Mesenchymal stem cell (in vitro differentiated cells and primary cell): ENCODE results near the gene TRIM25.

ENCODE experiments used
- DNase-seq: peaks from one replicate; pipeline ENCODE4 v3.0.0-alpha.2; 2013
- H2AFZ ChIP-seq: one replicate; pipeline ENCODE4 v1.6.1; 2013; ENCODE audit warnings: low read depth, mild to moderate bottlenecking, control low read depth, inconsistent platforms, low read length, moderate library complexity
- H2AK5ac ChIP-seq: 2 replicates; pipeline ENCODE4 v1.6.1; 2013; ENCODE audit warnings: low read length, moderate library complexity, mild to moderate bottlenecking, inconsistent platforms; ENCODE audit not compliant: severe bottlenecking
- H2BK120ac ChIP-seq: one replicate; pipeline ENCODE4 v1.6.1; 2013; ENCODE audit warnings: low read depth, mild to moderate bottlenecking, inconsistent platforms, low read length, moderate library complexity
- H2BK12ac ChIP-seq, 2 experiments: one replicate each; pipeline ENCODE4 v1.6.1; 2013; ENCODE audit warnings: inconsistent platforms in 2 of 2, low read length in 2 of 2, mild to moderate bottlenecking in 2 of 2, moderate library complexity in 2 of 2, control low read depth in 1 of 2
- H2BK15ac ChIP-seq: one replicate; pipeline ENCODE4 v1.6.1; 2013; ENCODE audit warnings: mild to moderate bottlenecking, low read depth, inconsistent platforms; ENCODE audit not compliant: poor library complexity, severe bottlenecking
- H2BK5ac ChIP-seq: 2 replicates; pipeline ENCODE4 v1.6.1; 2013; ENCODE audit warnings: low read depth, mild to moderate bottlenecking, low read length, control low read depth, inconsistent platforms; ENCODE audit not compliant: poor library complexity, severe bottlenecking
- H3K14ac ChIP-seq, 2 experiments: one replicate each; pipeline ENCODE4 v1.6.1; 2013; ENCODE audit warnings: inconsistent platforms in 2 of 2, low read length in 2 of 2, control low read depth in 1 of 2, mild to moderate bottlenecking in 1 of 2, moderate library complexity in 1 of 2
- H3K18ac ChIP-seq, 2 experiments: one replicate each; pipeline ENCODE4 v1.6.1; 2013; ENCODE audit warnings: inconsistent platforms in 2 of 2, low read length in 2 of 2, control low read depth in 1 of 2, low read depth in 1 of 2, mild to moderate bottlenecking in 1 of 2
- H3K23ac ChIP-seq, 2 experiments: one replicate each; pipeline ENCODE4 v1.6.1; 2013; ENCODE audit warnings: inconsistent platforms in 2 of 2, low read length in 2 of 2, mild to moderate bottlenecking in 2 of 2, moderate library complexity in 2 of 2, control low read depth in 1 of 2
- H3K27ac ChIP-seq: 2 replicates; pipeline ENCODE4 v1.5.1; 2013; ENCODE audit warnings: mild to moderate bottlenecking, moderate library complexity, low read length, control low read depth, inconsistent platforms; ENCODE audit not compliant: poor library complexity, severe bottlenecking
- H3K27me3 ChIP-seq, 2 experiments: 2 replicates each; pipeline versions ENCODE4 v1.6.1 to v1.7.0; 2013; ENCODE audit warnings: low read length in 2 of 2, mild to moderate bottlenecking in 2 of 2, moderate library complexity in 2 of 2, control low read depth in 1 of 2, inconsistent platforms in 1 of 2; ENCODE audit not compliant: control insufficient read depth in 1 of 2, insufficient read depth in 1 of 2
- H3K36me3 ChIP-seq, 2 experiments: 2 replicates each; pipeline versions ENCODE4 v1.6.1 to v1.7.0; 2013; ENCODE audit warnings: low read length in 2 of 2, control low read depth in 1 of 2, inconsistent platforms in 1 of 2, low read depth in 1 of 2, mild to moderate bottlenecking in 1 of 2; ENCODE audit not compliant: insufficient read depth in 2 of 2, control insufficient read depth in 1 of 2
- H3K4ac ChIP-seq, 2 experiments: one replicate each; pipeline ENCODE4 v1.6.1; 2013; ENCODE audit warnings: inconsistent platforms in 2 of 2, low read length in 2 of 2, mild to moderate bottlenecking in 2 of 2, moderate library complexity in 2 of 2, control low read depth in 1 of 2, low read depth in 1 of 2
- H3K4me1 ChIP-seq: 2 replicates; pipeline ENCODE4 v1.6.1; 2013; ENCODE audit warnings: low read depth, low read length, control low read depth; ENCODE audit not compliant: control insufficient read depth, insufficient read depth
- H3K4me2 ChIP-seq: 2 replicates; pipeline ENCODE4 v1.6.1; 2013; ENCODE audit warnings: low read length, mild to moderate bottlenecking, inconsistent platforms; ENCODE audit not compliant: poor library complexity, severe bottlenecking
- H3K4me3 ChIP-seq, 2 experiments: 2 replicates each; pipeline versions ENCODE4 v1.5.1 to v1.7.0; 2013; ENCODE audit warnings: low read length in 2 of 2, mild to moderate bottlenecking in 2 of 2, control low read depth in 1 of 2, low read depth in 1 of 2; ENCODE audit not compliant: insufficient read depth in 1 of 2
- H3K79me1 ChIP-seq: replicated peaks from 2 replicates; pipeline ENCODE4 v1.6.1; 2013; ENCODE audit warnings: mild to moderate bottlenecking, control low read depth, low read length, inconsistent platforms; ENCODE audit not compliant: poor library complexity, severe bottlenecking
- H3K9ac ChIP-seq: 2 replicates; pipeline ENCODE4 v1.7.0; 2013; ENCODE audit warnings: mild to moderate bottlenecking, low read length, moderate library complexity
- H3K9me3 ChIP-seq: 2 replicates; pipeline ENCODE4 v1.7.0; 2013; ENCODE audit warnings: mild to moderate bottlenecking, low read length; ENCODE audit not compliant: control insufficient read depth
- H4K8ac ChIP-seq: one replicate; pipeline ENCODE4 v1.6.1; 2013; ENCODE audit warnings: inconsistent platforms, mild to moderate bottlenecking, low read length, moderate library complexity
- H4K91ac ChIP-seq: one replicate; pipeline ENCODE4 v1.6.1; 2013; ENCODE audit warnings: mild to moderate bottlenecking, low read length, inconsistent platforms
- WGBS: methylation state at CpG from one replicate; pipeline ENCODE4 v1.1.7; 2013; ENCODE audit warnings: mixed read lengths; 5-methylcytosine and 5-hydroxymethylcytosine counted together

TRIM25 gene

GRCh38 chr17:56936697-56937322 is 23.0 kb upstream of the TRIM25 start:
- no peak overlapping the region for H2BK12ac ChIP-seq
- no peak overlapping the region for H2AFZ ChIP-seq
- WGBS: 95% methylated on average over 6 of the region's 6 CpGs

GRCh38 chr17:56935461-56935860 is 21.6 kb upstream of the TRIM25 start:
- H2AK5ac ChIP-seq: no peak overlapping the region
- H3K79me1 ChIP-seq: peaks cover 11% of the 10 kb centered on the region
- no peak overlapping the region for H2BK15ac ChIP-seq
- no peak overlapping the region for H2AFZ ChIP-seq
- no peak overlapping the region for H2BK120ac ChIP-seq
- H3K9ac ChIP-seq: no peak overlapping the region
- no peaks in the 10 kb centered on the region for H3K4me1 ChIP-seq
- WGBS: 91% methylated on average over 3 of the region's 3 CpGs
- H3K27me3 ChIP-seq: no peaks in the 10 kb centered on the region
- H3K36me3 ChIP-seq: peaks cover 20 to 47% of the 10 kb centered on the region in 2 experiments
- H3K9me3 ChIP-seq: peaks cover 7% of the 10 kb centered on the region
- no peak overlapping the region for H2BK12ac ChIP-seq
- no peak for DNase-seq
- H3K14ac ChIP-seq: no peak overlapping the region
- no peak overlapping the region for H3K4ac ChIP-seq
- no peak overlapping the region for H3K4me2 ChIP-seq
- H3K27ac ChIP-seq: no peak overlapping the region
- H4K8ac ChIP-seq: no peak overlapping the region
- H3K23ac ChIP-seq: no peak overlapping the region
- H3K18ac ChIP-seq: no peak overlapping the region
- H3K4me3 ChIP-seq: no peak overlapping the region
- H4K91ac ChIP-seq: no peak overlapping the region
- no peak overlapping the region for H2BK5ac ChIP-seq

More at GRCh38 chr17:56936697-56937322, 23.0 kb upstream of the TRIM25 start:
- Histone ChIP-seq H3K18ac (no peak overlapping the region), H2BK120ac (no peak overlapping the region), H3K23ac (no peak overlapping the region), H3K4me1 (no peaks in the 10 kb centered on the region), H3K14ac (no peak overlapping the region), H3K4ac (no peak overlapping the region), H3K36me3 (peaks cover 25 to 58% of the 10 kb centered on the region in 2 experiments), H3K4me2 (no peak overlapping the region), H2AK5ac (no peak overlapping the region), H3K4me3 (no peak overlapping the region), H3K27ac (no peak overlapping the region), H2BK5ac (no peak overlapping the region), H3K79me1 (peaks cover 12% of the 10 kb centered on the region), H3K9me3 (no peaks in the 10 kb centered on the region), H4K91ac (no peak overlapping the region), H2BK15ac (no peak overlapping the region), H3K27me3 (no peaks in the 10 kb centered on the region), H3K9ac (no peak overlapping the region), H4K8ac (no peak overlapping the region)
- no peak for DNase-seq

DNA sequence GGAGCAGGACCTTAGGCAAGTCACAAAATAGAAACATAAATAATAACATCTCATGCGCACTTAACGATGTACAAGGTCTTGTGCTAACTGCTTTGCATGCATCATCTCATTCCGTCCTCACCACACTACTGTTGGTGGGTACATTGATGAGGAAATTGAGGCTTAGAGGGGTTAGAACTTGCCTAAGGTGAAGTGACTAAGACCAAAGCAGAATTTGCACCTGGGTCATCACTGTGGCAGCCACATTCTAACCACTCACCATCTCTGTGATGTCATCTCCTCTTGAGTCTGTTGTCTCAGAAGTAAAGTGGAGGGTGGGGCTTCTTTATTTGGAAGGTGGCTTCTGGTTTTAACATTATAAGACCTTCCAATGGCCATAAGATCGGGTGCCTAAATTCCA is 20.4 kb upstream of the TRIM25 start:
- Histone ChIP-seq H3K79me1 (peaks cover 8% of the 10 kb centered on the region), H3K4ac (no peak overlapping the region), H3K9ac (no peak overlapping the region), H2BK15ac (no peak overlapping the region), H3K4me3 (no peak overlapping the region), H3K27me3 (no peaks in the 10 kb centered on the region), H2BK120ac (no peak overlapping the region), H2AFZ (no peak overlapping the region), H4K8ac (no peak overlapping the region), H3K18ac (no peak overlapping the region), H2AK5ac (no peak overlapping the region), H2BK5ac (no peak overlapping the region), H4K91ac (no peak overlapping the region), H3K9me3 (peaks cover 14% of the 10 kb centered on the region), H3K4me1 (no peaks in the 10 kb centered on the region), H3K23ac (no peak overlapping the region), H3K36me3 (peaks cover 14 to 42% of the 10 kb centered on the region in 2 experiments), H3K27ac (no peak overlapping the region), H2BK12ac (no peak overlapping the region), H3K4me2 (no peak overlapping the region), H3K14ac (no peak overlapping the region)
- DNase-seq: no peak
- 96% methylated on average over 1 of the region's 4 CpGs for WGBS

DNA sequence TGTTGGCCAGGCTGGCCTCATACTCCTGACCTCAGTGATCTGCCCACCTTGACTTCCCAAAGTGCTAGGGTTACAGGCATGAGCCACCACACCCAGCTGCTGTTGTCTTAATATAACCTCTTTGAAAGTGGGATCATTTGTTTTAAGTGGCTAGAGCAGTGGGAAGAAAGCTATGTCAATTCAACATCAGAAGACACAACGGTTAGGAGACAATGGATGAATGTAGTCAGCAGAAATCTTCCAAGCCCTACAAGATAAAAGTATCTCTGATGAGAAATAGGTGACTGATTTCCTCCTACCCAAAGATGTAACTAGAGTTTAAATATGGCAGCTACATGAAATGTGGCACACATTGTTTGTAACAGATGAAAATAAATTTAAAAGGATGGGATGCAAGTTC is 20.0 kb upstream of the TRIM25 start:
- H2BK12ac ChIP-seq: no peak overlapping the region
- H3K9me3 ChIP-seq: peaks cover 16% of the 10 kb centered on the region
- no peak overlapping the region for H3K18ac ChIP-seq
- DNase-seq: no peak
- no peak overlapping the region for H2AFZ ChIP-seq
- no peak overlapping the region for H2BK15ac ChIP-seq
- no peak overlapping the region for H3K4ac ChIP-seq
- no peak overlapping the region for H2BK5ac ChIP-seq
- H3K4me2 ChIP-seq: no peak overlapping the region
- H3K4me1 ChIP-seq: no peaks in the 10 kb centered on the region
- no peaks in the 10 kb centered on the region for H3K27me3 ChIP-seq
- H3K36me3 ChIP-seq: peaks cover 13 to 38% of the 10 kb centered on the region in 2 experiments
- H3K27ac ChIP-seq: no peak overlapping the region
- no peak overlapping the region for H3K23ac ChIP-seq
- no CpG with 5 or more reads among the region's 1 CpG for WGBS
- H3K14ac ChIP-seq: no peak overlapping the region
- no peak overlapping the region for H4K8ac ChIP-seq
- no peak overlapping the region for H4K91ac ChIP-seq
- no peak overlapping the region for H2AK5ac ChIP-seq
- peaks cover 6% of the 10 kb centered on the region for H3K79me1 ChIP-seq
- no peak overlapping the region for H3K4me3 ChIP-seq
- H2BK120ac ChIP-seq: no peak overlapping the region
- no peak overlapping the region for H3K9ac ChIP-seq
